Neural crest cell (in vitro differentiated cells): ENCODE results near the gene POMGNT2. TPM values are rescaled to one million over a fixed set of nuclear protein-coding genes. Genes with fewer than 3 reads are reported as not detected.

Experiments
- DNase-seq: peaks from one replicate; pipeline ENCODE4 v3.0.0; 2021; ENCODE audit warnings: low read depth, mixed read lengths, low spot score
- H3K27ac Mint-ChIP-seq: one replicate; pipeline ENCODE4 v1.8.0; 2021; ENCODE audit warnings: mild to moderate bottlenecking, mixed read lengths; ENCODE audit not compliant: unreplicated experiment
- H3K27me3 Mint-ChIP-seq: 2 replicates; pipeline ENCODE4 v1.8.0; 2021; ENCODE audit warnings: low read depth, mild to moderate bottlenecking, mixed read lengths
- H3K36me3 Mint-ChIP-seq: 2 replicates; pipeline ENCODE4 v1.8.0; 2021; ENCODE audit warnings: low read depth, mild to moderate bottlenecking, mixed read lengths
- H3K4me1 Mint-ChIP-seq: 2 replicates; pipeline ENCODE4 v1.8.0; 2021; ENCODE audit warnings: mixed read lengths
- H3K4me3 Mint-ChIP-seq: one replicate; pipeline ENCODE4 v1.8.0; 2021; ENCODE audit warnings: mild to moderate bottlenecking, mixed read lengths
- H3K9me3 Mint-ChIP-seq: 2 replicates; pipeline ENCODE4 v1.8.0; 2021; ENCODE audit warnings: mixed read lengths
- CTCF ChIP-seq: fragments of 200-600 bp; sonication (generic); conservative IDR thresholded peaks from 2 replicates; pipeline ENCODE4 v1.5.0; 2021; ENCODE audit warnings: antibody characterized with exemption, mild to moderate bottlenecking
- total RNA-seq: library from RNA; stranded (reverse); gene quantifications from 2 replicates; pipeline ENCODE4 v1.2.1, GENCODE V29; 2021

The POMGNT2 gene
- total RNA-seq, 1 donor from 2014 or later, result 20.4 TPM

GRCh38 chr3:43094381-43094780, 11.5 kb downstream of the POMGNT2 start:
- no peaks in the 10 kb centered on the region for H3K36me3 Mint-ChIP-seq
- no peak overlapping the region for H3K27ac Mint-ChIP-seq
- H3K4me3 Mint-ChIP-seq, result no peak overlapping the region
- no peaks in the 10 kb centered on the region for H3K9me3 Mint-ChIP-seq
- no peak for TF ChIP-seq CTCF
- DNase-seq, result no peak
- no peaks in the 10 kb centered on the region for H3K4me1 Mint-ChIP-seq
- no peaks in the 10 kb centered on the region for H3K27me3 Mint-ChIP-seq

GRCh38 chr3:43093974-43094373, 11.9 kb downstream of the POMGNT2 start:
- Mint-ChIP-seq H3K36me3 (no peaks in the 10 kb centered on the region), H3K27ac (no peak overlapping the region), H3K4me3 (no peak overlapping the region), H3K27me3 (no peaks in the 10 kb centered on the region), H3K9me3 (no peaks in the 10 kb centered on the region), H3K4me1 (no peaks in the 10 kb centered on the region)
- TF ChIP-seq CTCF, result no peak
- DNase-seq, result no peak

- H3K36me3 Mint-ChIP-seq, result no peaks in the 10 kb centered on the region
- no peak overlapping the region for H3K27ac Mint-ChIP-seq
- no peak overlapping the region for H3K4me3 Mint-ChIP-seq
- DNase-seq, result no peak
- no peaks in the 10 kb centered on the region for H3K9me3 Mint-ChIP-seq
- no peak for TF ChIP-seq CTCF
- H3K27me3 Mint-ChIP-seq, result no peaks in the 10 kb centered on the region
- H3K4me1 Mint-ChIP-seq, result no peaks in the 10 kb centered on the region
These were observed 12.9 kb downstream of the POMGNT2 start for GRCh38 chr3:43093006-43093405.

- H3K4me3 Mint-ChIP-seq, result no peak overlapping the region
- H3K9me3 Mint-ChIP-seq, result no peaks in the 10 kb centered on the region
- no peaks in the 10 kb centered on the region for H3K36me3 Mint-ChIP-seq
- DNase-seq, result no peak
- TF ChIP-seq CTCF, result no peak
- H3K4me1 Mint-ChIP-seq, result no peaks in the 10 kb centered on the region
- no peaks in the 10 kb centered on the region for H3K27me3 Mint-ChIP-seq
- no peak overlapping the region for H3K27ac Mint-ChIP-seq
These were observed 14.4 kb downstream of the POMGNT2 start for GRCh38 chr3:43091481-43091880.

- no peak for DNase-seq
- H3K4me3 Mint-ChIP-seq, result no peak overlapping the region
- no peaks in the 10 kb centered on the region for H3K4me1 Mint-ChIP-seq
- no peaks in the 10 kb centered on the region for H3K27me3 Mint-ChIP-seq
- H3K9me3 Mint-ChIP-seq, result no peaks in the 10 kb centered on the region
- TF ChIP-seq CTCF, result no peak
- H3K36me3 Mint-ChIP-seq, result peaks cover 3% of the 10 kb centered on the region
- H3K27ac Mint-ChIP-seq, result no peak overlapping the region
These were observed 15.6 kb downstream of the POMGNT2 start for GRCh38 chr3:43090238-43090637.

GRCh38 chr3:43089081-43089480, 16.8 kb downstream of the POMGNT2 start:
- no peak overlapping the region for H3K4me3 Mint-ChIP-seq
- H3K4me1 Mint-ChIP-seq, result no peaks in the 10 kb centered on the region
- H3K9me3 Mint-ChIP-seq, result no peaks in the 10 kb centered on the region
- DNase-seq, result no peak
- TF ChIP-seq CTCF, result no peak
- H3K36me3 Mint-ChIP-seq, result peaks cover 3% of the 10 kb centered on the region
- H3K27me3 Mint-ChIP-seq, result no peaks in the 10 kb centered on the region
- H3K27ac Mint-ChIP-seq, result no peak overlapping the region
